GM12878 (cell line): Measurements from ENCODE around the gene ZNF431.

Experiments used
- CEBPB ChIP-seq, 2 experiments: fragments of 150-350 bp in 1 of 2; IDR thresholded peaks; 2 replicates each; pipeline ENCODE4 v1.6.1; 2012 to 2014; ENCODE audit warnings: low read depth in 2 of 2, low read length in 2 of 2, borderline replicate concordance in 1 of 2, inconsistent platforms in 1 of 2
- CTCF ChIP-seq, 3 experiments: IDR thresholded peaks in 2 of 3; conservative IDR thresholded peaks in 1 of 3; 2 replicates each; pipeline ENCODE4 v1.5.1; 2011; ENCODE audit warnings: low read depth in 3 of 3, low read length in 3 of 3, mild to moderate bottlenecking in 3 of 3, control low read depth in 2 of 3, moderate library complexity in 2 of 3, inconsistent platforms in 1 of 3, mixed read lengths in 1 of 3; ENCODE audit not compliant: control insufficient read depth in 2 of 3, insufficient read depth in 1 of 3; ENCODE audit errors: extremely low read depth in 1 of 3
- EP300 ChIP-seq, 2 experiments: fragments of 150-350 bp in 1 of 2; IDR thresholded peaks; 2 replicates each; pipeline ENCODE4 v1.6.1; 2011 to 2012; ENCODE audit warnings: low read depth in 2 of 2, low read length in 2 of 2, borderline replicate concordance in 1 of 2, improper control_type of control experiment in 1 of 2, inconsistent platforms in 1 of 2; ENCODE audit not compliant: control insufficient read depth in 1 of 2
- EZH2 ChIP-seq: IDR thresholded peaks from 2 replicates; pipeline ENCODE4 v1.6.1; 2012; ENCODE audit warnings: low read depth, mild to moderate bottlenecking, control low read depth, inconsistent platforms, low read length, borderline replicate concordance; ENCODE audit not compliant: control insufficient read depth
- GABPA ChIP-seq: IDR thresholded peaks from 2 replicates; pipeline ENCODE4 v1.6.1; 2014; ENCODE audit warnings: antibody characterized with exemption, low read depth, mild to moderate bottlenecking, inconsistent platforms
- MEF2A ChIP-seq: IDR thresholded peaks from 2 replicates; pipeline ENCODE4 v1.6.1; 2011; ENCODE audit warnings: low read depth, mild to moderate bottlenecking, low read length, moderate library complexity; ENCODE audit not compliant: insufficient read depth
- MLLT1 ChIP-seq: fragments of 450-650 bp; IDR thresholded peaks from 2 replicates; pipeline ENCODE4 v1.6.1; 2016; ENCODE audit warnings: mild to moderate bottlenecking
- PAX8 ChIP-seq: fragments of 450-650 bp; IDR thresholded peaks from 2 replicates; pipeline ENCODE4 v1.6.1; 2017; ENCODE audit warnings: mild to moderate bottlenecking, moderate library complexity
- PML ChIP-seq: IDR thresholded peaks from 2 replicates; pipeline ENCODE4 v1.6.1; 2012; ENCODE audit warnings: low read length, inconsistent platforms
- POLR2AphosphoS2 ChIP-seq: IDR thresholded peaks from 2 replicates; pipeline ENCODE4 v1.6.1; 2011; ENCODE audit warnings: low read depth, mild to moderate bottlenecking, low read length, improper control_type of control experiment, moderate library complexity
- POLR2AphosphoS5 ChIP-seq: IDR thresholded peaks from 2 replicates; pipeline ENCODE4 v1.6.1; 2011; ENCODE audit warnings: mild to moderate bottlenecking, low read length, inconsistent platforms
- SP1 ChIP-seq: IDR thresholded peaks from one replicate; pipeline ENCODE4 v1.6.1; 2011; ENCODE audit warnings: low read depth, low read length
- ZNF274 ChIP-seq: IDR thresholded peaks from one replicate; pipeline ENCODE4 v1.8.0; 2011; ENCODE audit not compliant: insufficient read length, insufficient read depth
- TF ChIP-seq, protein P1 (sequence below): fragments of 450-650 bp; IDR thresholded peaks from 2 replicates; pipeline ENCODE4 v1.6.1; 2014; ENCODE audit warnings: mild to moderate bottlenecking

DNA sequence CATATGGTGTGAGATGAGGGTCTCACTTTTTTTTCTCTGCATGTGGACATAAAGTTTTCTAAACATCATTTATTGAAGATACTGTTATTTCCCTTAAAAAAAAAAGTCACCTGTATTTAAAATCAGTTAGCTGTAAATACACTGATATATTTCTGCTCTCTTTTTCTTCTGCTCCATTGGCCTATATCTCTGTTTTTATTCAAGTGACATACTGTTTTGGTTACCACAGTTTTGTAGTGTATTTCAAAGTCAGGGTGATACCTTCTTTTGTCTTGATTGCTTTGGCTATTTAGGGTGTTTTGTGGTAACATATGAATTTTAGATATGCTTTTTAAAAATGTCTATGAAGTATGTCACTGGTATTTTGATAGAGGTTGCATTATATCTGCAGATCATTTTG is 15.8 kb upstream of the ZNF431 start:
- TF ChIP-seq CTCF (IDR thresholded peaks at IDR 0.05 in 2 of 3, conservative IDR thresholded peaks at IDR 0.05 in 1 of 3; ENCODE audit: control insufficient read depth in 2 of 3, extremely low read depth in 1 of 3, insufficient read depth in 1 of 3, low read depth in 3 of 3, low read length in 3 of 3): no peak
- no peak for TF ChIP-seq POLR2AphosphoS5
- TF ChIP-seq, protein P1, sequence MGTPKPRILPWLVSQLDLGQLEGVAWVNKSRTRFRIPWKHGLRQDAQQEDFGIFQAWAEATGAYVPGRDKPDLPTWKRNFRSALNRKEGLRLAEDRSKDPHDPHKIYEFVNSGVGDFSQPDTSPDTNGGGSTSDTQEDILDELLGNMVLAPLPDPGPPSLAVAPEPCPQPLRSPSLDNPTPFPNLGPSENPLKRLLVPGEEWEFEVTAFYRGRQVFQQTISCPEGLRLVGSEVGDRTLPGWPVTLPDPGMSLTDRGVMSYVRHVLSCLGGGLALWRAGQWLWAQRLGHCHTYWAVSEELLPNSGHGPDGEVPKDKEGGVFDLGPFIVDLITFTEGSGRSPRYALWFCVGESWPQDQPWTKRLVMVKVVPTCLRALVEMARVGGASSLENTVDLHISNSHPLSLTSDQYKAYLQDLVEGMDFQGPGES: no peak
- TF ChIP-seq ZNF274: no peak
- TF ChIP-seq CEBPB (IDR thresholded peaks at IDR 0.05; ENCODE audit: borderline replicate concordance in 1 of 2, low read depth in 2 of 2, low read length in 2 of 2): no peak
- no peak for TF ChIP-seq EZH2
- TF ChIP-seq PML: no peak
- no peak for TF ChIP-seq MLLT1
- no peak for TF ChIP-seq GABPA
- TF ChIP-seq EP300 (IDR thresholded peaks at IDR 0.05; ENCODE audit: borderline replicate concordance in 1 of 2, control insufficient read depth in 1 of 2, low read depth in 2 of 2, low read length in 2 of 2): no peak
- no peak for TF ChIP-seq SP1
- TF ChIP-seq PAX8: no peak
- no peak for TF ChIP-seq POLR2AphosphoS2
- no peak for TF ChIP-seq MEF2A
